ENCODE results near the gene FBXO22. TPM values are rescaled to one million over a fixed set of nuclear protein-coding genes. Genes with fewer than 3 reads are reported as not detected.

FBXO22 gene
- total and polyA plus RNA-seq, 2 donors (not counting 1 experiment from before 2014, with no cell fraction given), result 6.6 to 23.3 TPM

DNA sequence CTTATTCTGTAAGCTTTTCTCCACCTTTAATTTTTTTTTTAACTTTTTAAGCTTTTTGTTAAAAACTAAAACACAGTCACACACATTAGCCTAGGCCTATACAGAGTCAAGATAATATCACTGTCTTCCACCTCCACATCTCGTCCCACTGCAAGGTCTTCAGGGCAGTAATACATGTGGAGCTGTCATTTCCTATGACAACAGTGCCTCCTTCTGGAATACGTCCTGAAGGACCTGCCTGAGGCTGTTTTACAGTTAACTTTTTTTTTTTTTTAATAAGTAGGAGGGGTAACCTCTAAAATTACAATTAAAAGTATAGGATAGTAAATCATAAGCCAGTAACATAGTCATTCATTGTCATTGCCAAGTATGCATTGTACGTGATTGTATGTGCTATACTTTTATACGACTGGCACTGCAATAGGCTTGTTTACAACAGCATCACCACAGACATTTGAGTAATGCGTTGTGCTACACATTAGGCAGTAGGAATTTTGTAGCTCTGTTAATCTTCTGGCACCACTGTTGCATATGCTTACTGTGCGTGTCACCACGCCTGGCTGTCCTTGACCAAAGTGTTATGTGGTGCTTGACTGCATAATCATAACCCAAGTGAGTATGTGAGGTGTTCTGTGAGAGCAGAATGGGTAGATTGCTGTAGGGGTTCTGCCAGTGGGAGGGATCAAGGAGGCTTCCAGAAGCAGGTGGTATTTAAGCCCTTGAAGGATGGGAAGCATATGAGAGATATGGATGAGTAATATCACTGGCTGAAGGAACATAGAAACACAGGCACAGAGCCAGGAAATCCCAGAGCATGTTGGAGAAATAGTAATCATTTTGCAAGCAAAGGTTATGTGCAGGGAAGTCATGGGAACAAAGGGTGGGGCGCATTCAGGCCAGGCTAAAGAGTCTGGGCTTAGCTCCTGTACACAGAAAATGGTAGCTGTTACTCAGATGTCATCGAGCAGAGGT is 18.3 kb downstream of the FBXO22 start:
- ChIA-PET CTCF (interaction anchor here (0.7 to 4.4 kb wide), 3 partner anchors 119 to 294 kb away, joined by 3 to 11 read pairs (median 4); no protein-coding TSS in a partner anchor), POLR2A (interaction anchor here (0.7 kb wide), 1 partner anchor 162 kb away, joined by 3 read pairs; no protein-coding TSS in a partner anchor)
- no peak overlapping the region for H3K4me2 ChIP-seq (replicated peaks; ENCODE audit: low read depth, low read length, poor library complexity, severe bottlenecking)
- no peak overlapping the region for H2AFZ ChIP-seq (ENCODE audit: insufficient read depth, low read depth, low read length, poor library complexity, severe bottlenecking)
- H3K27me3 ChIP-seq (replicated peaks in 1 of 4; ENCODE audit: control extremely low read depth in 1 of 4, control insufficient read depth in 3 of 4, insufficient read depth in 4 of 4, low read length in 3 of 4), result no peaks in the 10 kb centered on the region
- WGBS (ENCODE audit: insufficient coverage), result 96% methylated on average over 4 of the region's 9 CpGs
- no peak overlapping the region for H3K27ac ChIP-seq (ENCODE audit: low read length in 2 of 2)
- H3K9ac ChIP-seq (ENCODE audit: low read length), result no peak overlapping the region
- Mint-ChIP-seq H3K9me3 (ENCODE audit: insufficient read depth) (no peaks in the 10 kb centered on the region), H3K4me1 (peaks cover 27% of the 10 kb centered on the region), H3K27me3 (no peaks in the 10 kb centered on the region), H3K4me3 (no peak overlapping the region), H3K27ac (no peak overlapping the region)
- peaks cover 18% of the 10 kb centered on the region for H4K20me1 ChIP-seq (ENCODE audit: control insufficient read depth, insufficient read depth, low read length, poor library complexity, severe bottlenecking)
- TF ChIP-seq, protein P1, sequence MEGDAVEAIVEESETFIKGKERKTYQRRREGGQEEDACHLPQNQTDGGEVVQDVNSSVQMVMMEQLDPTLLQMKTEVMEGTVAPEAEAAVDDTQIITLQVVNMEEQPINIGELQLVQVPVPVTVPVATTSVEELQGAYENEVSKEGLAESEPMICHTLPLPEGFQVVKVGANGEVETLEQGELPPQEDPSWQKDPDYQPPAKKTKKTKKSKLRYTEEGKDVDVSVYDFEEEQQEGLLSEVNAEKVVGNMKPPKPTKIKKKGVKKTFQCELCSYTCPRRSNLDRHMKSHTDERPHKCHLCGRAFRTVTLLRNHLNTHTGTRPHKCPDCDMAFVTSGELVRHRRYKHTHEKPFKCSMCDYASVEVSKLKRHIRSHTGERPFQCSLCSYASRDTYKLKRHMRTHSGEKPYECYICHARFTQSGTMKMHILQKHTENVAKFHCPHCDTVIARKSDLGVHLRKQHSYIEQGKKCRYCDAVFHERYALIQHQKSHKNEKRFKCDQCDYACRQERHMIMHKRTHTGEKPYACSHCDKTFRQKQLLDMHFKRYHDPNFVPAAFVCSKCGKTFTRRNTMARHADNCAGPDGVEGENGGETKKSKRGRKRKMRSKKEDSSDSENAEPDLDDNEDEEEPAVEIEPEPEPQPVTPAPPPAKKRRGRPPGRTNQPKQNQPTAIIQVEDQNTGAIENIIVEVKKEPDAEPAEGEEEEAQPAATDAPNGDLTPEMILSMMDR (IDR thresholded peaks at IDR 0.05), result no peak
- no peak for TF ChIP-seq EZH2 (IDR thresholded peaks at IDR 0.05; ENCODE audit: borderline replicate concordance, insufficient read depth, low read depth, low read length, poor library complexity, severe bottlenecking)
- no peaks in the 10 kb centered on the region for H3K9me3 ChIP-seq (ENCODE audit: control extremely low read depth in 1 of 3, control insufficient read depth in 2 of 3, insufficient read depth in 1 of 3, low read length in 2 of 3)
- DNase-seq (peak; percentile 31), ATAC-seq (ENCODE audit: low read depth) (no peak)
- no peak overlapping the region for H3K4me3 ChIP-seq (ENCODE audit: control extremely low read depth in 1 of 5, extremely low read depth in 1 of 5, insufficient read depth in 1 of 5, low read depth in 2 of 5, low read length in 4 of 5)
- H3K4me1 ChIP-seq (ENCODE audit: control insufficient read depth in 2 of 2, insufficient read depth in 2 of 2, low read length in 2 of 2), result peaks cover 1 to 7% of the 10 kb centered on the region in 2 donors
- intact Hi-C loops (cut with micrococcal nuclease), result loop anchor here (10.0 kb wide), 1 partner anchor 197 kb away; a partner anchor contains a TSS
- peaks cover 6% of the 10 kb centered on the region for H3K79me2 ChIP-seq (ENCODE audit: control insufficient read depth, insufficient read depth, low read length)
- peaks cover 0 to 21% of the 10 kb centered on the region in 2 experiments for H3K36me3 ChIP-seq (replicated peaks in 1 of 2; ENCODE audit: control extremely low read depth in 1 of 2, control insufficient read depth in 1 of 2, extremely low read depth in 1 of 2, insufficient read depth in 2 of 2, low read length in 1 of 2)

GRCh38 chr15:75923756-75924155 is 20.1 kb downstream of the FBXO22 start:
- H3K9me3 Mint-ChIP-seq (ENCODE audit: insufficient read depth), result no peaks in the 10 kb centered on the region
- Histone ChIP-seq H3K4me2 (replicated peaks; ENCODE audit: low read depth, low read length, poor library complexity, severe bottlenecking) (no peak overlapping the region), H3K36me3 (replicated peaks in 1 of 2; ENCODE audit: control extremely low read depth in 1 of 2, control insufficient read depth in 1 of 2, extremely low read depth in 1 of 2, insufficient read depth in 2 of 2, low read length in 1 of 2) (peaks cover 0 to 5% of the 10 kb centered on the region in 2 experiments), H3K4me1 (ENCODE audit: control insufficient read depth in 2 of 2, insufficient read depth in 2 of 2, low read length in 2 of 2) (peaks cover 9 to 15% of the 10 kb centered on the region in 2 donors), H4K20me1 (ENCODE audit: control insufficient read depth, insufficient read depth, low read length, poor library complexity, severe bottlenecking) (peaks cover 24% of the 10 kb centered on the region), H3K27ac (ENCODE audit: low read length in 2 of 2) (no peak overlapping the region), H3K9ac (ENCODE audit: low read length) (no peak overlapping the region), H3K4me3 (ENCODE audit: control extremely low read depth in 1 of 5, extremely low read depth in 1 of 5, insufficient read depth in 1 of 5, low read depth in 2 of 5, low read length in 4 of 5) (no peak overlapping the region), H2AFZ (ENCODE audit: insufficient read depth, low read depth, low read length, poor library complexity, severe bottlenecking) (no peak overlapping the region), H3K9me3 (ENCODE audit: control extremely low read depth in 1 of 3, control insufficient read depth in 2 of 3, insufficient read depth in 1 of 3, low read length in 2 of 3) (no peaks in the 10 kb centered on the region), H3K27me3 (replicated peaks in 1 of 4; ENCODE audit: control extremely low read depth in 1 of 4, control insufficient read depth in 3 of 4, insufficient read depth in 4 of 4, low read length in 3 of 4) (no peaks in the 10 kb centered on the region), H3K79me2 (ENCODE audit: control insufficient read depth, insufficient read depth, low read length) (peaks cover 6% of the 10 kb centered on the region)
- TF ChIP-seq EZH2 (IDR thresholded peaks at IDR 0.05; ENCODE audit: borderline replicate concordance, insufficient read depth, low read depth, low read length, poor library complexity, severe bottlenecking), result no peak
- TF ChIP-seq, protein P1 (IDR thresholded peaks at IDR 0.05), result no peak
- intact Hi-C loops (cut with micrococcal nuclease), result loop anchor here (10.0 kb wide), 1 partner anchor 199 kb away; a partner anchor contains a TSS
- ChIA-PET POLR2A (no interaction called here), CTCF (interaction anchor here (4.4 kb wide), 1 partner anchor 215 kb away, joined by 11 read pairs; no protein-coding TSS in a partner anchor)
- 100% methylated on average over 4 of the region's 4 CpGs for WGBS (ENCODE audit: insufficient coverage)
- ATAC-seq (ENCODE audit: low read depth), result no peak
- H3K4me3 Mint-ChIP-seq, result no peak overlapping the region
- peaks cover 42% of the 10 kb centered on the region for H3K4me1 Mint-ChIP-seq
- H3K27ac Mint-ChIP-seq, result no peak overlapping the region
- DNase-seq, result no peak
- no peaks in the 10 kb centered on the region for H3K27me3 Mint-ChIP-seq
